ENCODE data around the gene CCR5.

The CCR5 gene

GRCh38 chr3:46334741-46335478 lies 35.8 kb upstream of the CCR5 start:
- Histone ChIP-seq H3K79me1 (ENCODE audit: low read length) (no peaks in the 10 kb centered on the region), H3K4me1 (ENCODE audit: control insufficient read depth, low read depth, low read length) (no peaks in the 10 kb centered on the region), H3K27me3 (ENCODE audit: insufficient read depth, low read length, poor library complexity) (no peaks in the 10 kb centered on the region), H2BK15ac (replicated peaks; ENCODE audit: low read depth) (no peak overlapping the region), H2BK120ac (ENCODE audit: low read depth, low read length) (no peak overlapping the region), H3K4me2 (ENCODE audit: low read length) (no peak overlapping the region), H2AK5ac (ENCODE audit: low read length) (no peak overlapping the region), H4K5ac (ENCODE audit: low read length) (no peak overlapping the region), H3K23ac (ENCODE audit: low read length) (no peak overlapping the region), H4K8ac (ENCODE audit: low read depth, low read length) (no peak overlapping the region), H3K56ac (ENCODE audit: low read length) (no peak overlapping the region), H3K18ac (ENCODE audit: low read length) (no peak overlapping the region), H3K9ac (ENCODE audit: low read length) (no peak overlapping the region), H3K79me2 (ENCODE audit: control insufficient read depth, insufficient read depth, low read length) (no peaks in the 10 kb centered on the region), H3K4ac (ENCODE audit: low read depth, low read length) (no peak overlapping the region), H2BK5ac (ENCODE audit: low read length) (no peak overlapping the region), H3K27ac (ENCODE audit: low read depth, low read length) (no peak overlapping the region), H3K4me3 (ENCODE audit: low read length) (no peak overlapping the region), H3K36me3 (ENCODE audit: control insufficient read depth, insufficient read depth, low read length) (no peaks in the 10 kb centered on the region)
- WGBS (ENCODE audit: extremely low coverage, insufficient coverage, low lambda C conversion rate), result no CpG with 5 or more reads among the region's 4 CpGs
- no peak for DNase-seq

GRCh38 chr3:46335541-46335940 lies 35.2 kb upstream of the CCR5 start:
- Histone ChIP-seq H3K79me2 (ENCODE audit: control insufficient read depth, insufficient read depth, low read length) (no peaks in the 10 kb centered on the region), H2BK15ac (replicated peaks; ENCODE audit: low read depth) (no peak overlapping the region), H3K79me1 (ENCODE audit: low read length) (no peaks in the 10 kb centered on the region), H2BK120ac (ENCODE audit: low read depth, low read length) (no peak overlapping the region), H3K4me3 (ENCODE audit: low read length) (no peak overlapping the region), H4K5ac (ENCODE audit: low read length) (no peak overlapping the region), H3K4me2 (ENCODE audit: low read length) (no peak overlapping the region), H4K8ac (ENCODE audit: low read depth, low read length) (no peak overlapping the region), H3K4ac (ENCODE audit: low read depth, low read length) (no peak overlapping the region), H3K27me3 (ENCODE audit: insufficient read depth, low read length, poor library complexity) (no peaks in the 10 kb centered on the region), H3K56ac (ENCODE audit: low read length) (no peak overlapping the region), H3K9ac (ENCODE audit: low read length) (no peak overlapping the region), H3K27ac (ENCODE audit: low read depth, low read length) (no peak overlapping the region), H3K36me3 (ENCODE audit: control insufficient read depth, insufficient read depth, low read length) (no peaks in the 10 kb centered on the region), H3K23ac (ENCODE audit: low read length) (no peak overlapping the region), H2AK5ac (ENCODE audit: low read length) (no peak overlapping the region), H3K4me1 (ENCODE audit: control insufficient read depth, low read depth, low read length) (no peaks in the 10 kb centered on the region), H2BK5ac (ENCODE audit: low read length) (no peak overlapping the region), H3K18ac (ENCODE audit: low read length) (no peak overlapping the region)
- no CpG with 5 or more reads among the region's 3 CpGs for WGBS (ENCODE audit: extremely low coverage, insufficient coverage, low lambda C conversion rate)
- no peak for DNase-seq

GRCh38 chr3:46337911-46338310 lies 32.8 kb upstream of the CCR5 start:
- Histone ChIP-seq H3K79me2 (ENCODE audit: control insufficient read depth, insufficient read depth, low read length) (no peaks in the 10 kb centered on the region), H2BK15ac (replicated peaks; ENCODE audit: low read depth) (no peak overlapping the region), H3K9ac (ENCODE audit: low read length) (no peak overlapping the region), H4K8ac (ENCODE audit: low read depth, low read length) (no peak overlapping the region), H3K79me1 (ENCODE audit: low read length) (no peaks in the 10 kb centered on the region), H2AK5ac (ENCODE audit: low read length) (no peak overlapping the region), H2BK120ac (ENCODE audit: low read depth, low read length) (no peak overlapping the region), H3K56ac (ENCODE audit: low read length) (no peak overlapping the region), H3K4me3 (ENCODE audit: low read length) (no peak overlapping the region), H3K23ac (ENCODE audit: low read length) (no peak overlapping the region), H3K27me3 (ENCODE audit: insufficient read depth, low read length, poor library complexity) (no peaks in the 10 kb centered on the region), H4K5ac (ENCODE audit: low read length) (no peak overlapping the region), H3K4me1 (ENCODE audit: control insufficient read depth, low read depth, low read length) (no peaks in the 10 kb centered on the region), H2BK5ac (ENCODE audit: low read length) (no peak overlapping the region), H3K4ac (ENCODE audit: low read depth, low read length) (no peak overlapping the region), H3K36me3 (ENCODE audit: control insufficient read depth, insufficient read depth, low read length) (no peaks in the 10 kb centered on the region), H3K4me2 (ENCODE audit: low read length) (no peak overlapping the region), H3K18ac (ENCODE audit: low read length) (no peak overlapping the region), H3K27ac (ENCODE audit: low read depth, low read length) (no peak overlapping the region)
- DNase-seq, result no peak

- no peaks in the 10 kb centered on the region for H3K36me3 ChIP-seq (ENCODE audit: control insufficient read depth, insufficient read depth, low read length)
- no CpG with 5 or more reads among the region's 1 CpG for WGBS (ENCODE audit: extremely low coverage, insufficient coverage, low lambda C conversion rate)
- H3K79me1 ChIP-seq (ENCODE audit: low read length), result no peaks in the 10 kb centered on the region
- H3K23ac ChIP-seq (ENCODE audit: low read length), result no peak overlapping the region
- no peak overlapping the region for H4K8ac ChIP-seq (ENCODE audit: low read depth, low read length)
- no peaks in the 10 kb centered on the region for H3K4me1 ChIP-seq (ENCODE audit: control insufficient read depth, low read depth, low read length)
- DNase-seq, result no peak
- H2BK120ac ChIP-seq (ENCODE audit: low read depth, low read length), result no peak overlapping the region
- no peak overlapping the region for H3K4me2 ChIP-seq (ENCODE audit: low read length)
- H3K4ac ChIP-seq (ENCODE audit: low read depth, low read length), result no peak overlapping the region
- no peak overlapping the region for H4K5ac ChIP-seq (ENCODE audit: low read length)
- no peak overlapping the region for H2BK15ac ChIP-seq (replicated peaks; ENCODE audit: low read depth)
- H3K56ac ChIP-seq (ENCODE audit: low read length), result no peak overlapping the region
- no peak overlapping the region for H3K18ac ChIP-seq (ENCODE audit: low read length)
- no peak overlapping the region for H3K9ac ChIP-seq (ENCODE audit: low read length)
- no peaks in the 10 kb centered on the region for H3K27me3 ChIP-seq (ENCODE audit: insufficient read depth, low read length, poor library complexity)
- no peak overlapping the region for H3K27ac ChIP-seq (ENCODE audit: low read depth, low read length)
- no peak overlapping the region for H2BK5ac ChIP-seq (ENCODE audit: low read length)
- no peak overlapping the region for H2AK5ac ChIP-seq (ENCODE audit: low read length)
- H3K79me2 ChIP-seq (ENCODE audit: control insufficient read depth, insufficient read depth, low read length), result no peaks in the 10 kb centered on the region
- H3K4me3 ChIP-seq (ENCODE audit: low read length), result no peak overlapping the region
Measured at GRCh38 chr3:46338840-46339239, 31.9 kb upstream of the CCR5 start.

GRCh38 chr3:46344476-46344875 lies 26.3 kb upstream of the CCR5 start:
- Histone ChIP-seq H3K27me3 (ENCODE audit: insufficient read depth, low read length, poor library complexity) (no peaks in the 10 kb centered on the region), H3K27ac (ENCODE audit: low read depth, low read length) (no peak overlapping the region)

GRCh38 chr3:46348823-46349482 lies 21.8 kb upstream of the CCR5 start:
- Histone ChIP-seq H3K18ac (ENCODE audit: low read length) (no peak overlapping the region), H4K8ac (ENCODE audit: low read depth, low read length) (no peak overlapping the region), H2BK120ac (ENCODE audit: low read depth, low read length) (no peak overlapping the region), H3K4me1 (ENCODE audit: control insufficient read depth, low read depth, low read length) (no peaks in the 10 kb centered on the region), H4K5ac (ENCODE audit: low read length) (no peak overlapping the region), H2BK15ac (replicated peaks; ENCODE audit: low read depth) (no peak overlapping the region), H3K9ac (ENCODE audit: low read length) (no peak overlapping the region), H3K4me3 (ENCODE audit: low read length) (no peak overlapping the region), H3K4ac (ENCODE audit: low read depth, low read length) (no peak overlapping the region), H3K36me3 (ENCODE audit: control insufficient read depth, insufficient read depth, low read length) (no peaks in the 10 kb centered on the region), H2BK5ac (ENCODE audit: low read length) (no peak overlapping the region), H2AK5ac (ENCODE audit: low read length) (no peak overlapping the region), H3K27me3 (ENCODE audit: insufficient read depth, low read length, poor library complexity) (no peaks in the 10 kb centered on the region), H3K56ac (ENCODE audit: low read length) (no peak overlapping the region), H3K79me2 (ENCODE audit: control insufficient read depth, insufficient read depth, low read length) (no peaks in the 10 kb centered on the region), H3K23ac (ENCODE audit: low read length) (no peak overlapping the region), H3K4me2 (ENCODE audit: low read length) (no peak overlapping the region), H3K27ac (ENCODE audit: low read depth, low read length) (no peak overlapping the region), H3K79me1 (ENCODE audit: low read length) (no peaks in the 10 kb centered on the region)
- WGBS (ENCODE audit: extremely low coverage, insufficient coverage, low lambda C conversion rate), result no CpG with 5 or more reads among the region's 3 CpGs
- DNase-seq, result no peak

More at GRCh38 chr3:46344476-46344875, 26.3 kb upstream of the CCR5 start:
- no peak overlapping the region for H4K5ac ChIP-seq (ENCODE audit: low read length)
- no peak for DNase-seq
- H3K9ac ChIP-seq (ENCODE audit: low read length), result no peak overlapping the region
- no peak overlapping the region for H3K4me3 ChIP-seq (ENCODE audit: low read length)
- H2AK5ac ChIP-seq (ENCODE audit: low read length), result no peak overlapping the region
- H3K79me2 ChIP-seq (ENCODE audit: control insufficient read depth, insufficient read depth, low read length), result no peaks in the 10 kb centered on the region
- no peaks in the 10 kb centered on the region for H3K36me3 ChIP-seq (ENCODE audit: control insufficient read depth, insufficient read depth, low read length)
- no CpG with 5 or more reads among the region's 4 CpGs for WGBS (ENCODE audit: extremely low coverage, insufficient coverage, low lambda C conversion rate)
- no peak overlapping the region for H3K4ac ChIP-seq (ENCODE audit: low read depth, low read length)
- no peaks in the 10 kb centered on the region for H3K4me1 ChIP-seq (ENCODE audit: control insufficient read depth, low read depth, low read length)
- no peaks in the 10 kb centered on the region for H3K79me1 ChIP-seq (ENCODE audit: low read length)
- H3K18ac ChIP-seq (ENCODE audit: low read length), result no peak overlapping the region
- no peak overlapping the region for H3K4me2 ChIP-seq (ENCODE audit: low read length)
- H2BK5ac ChIP-seq (ENCODE audit: low read length), result no peak overlapping the region
- H4K8ac ChIP-seq (ENCODE audit: low read depth, low read length), result no peak overlapping the region
- no peak overlapping the region for H2BK120ac ChIP-seq (ENCODE audit: low read depth, low read length)
- H3K23ac ChIP-seq (ENCODE audit: low read length), result no peak overlapping the region
- no peak overlapping the region for H2BK15ac ChIP-seq (replicated peaks; ENCODE audit: low read depth)
- H3K56ac ChIP-seq (ENCODE audit: low read length), result no peak overlapping the region
